Kidney tubule cell (primary cell): ENCODE data around the gene MAP3K5.

ENCODE experiments used
- DNase-seq: peaks from one replicate; pipeline ENCODE4 v3.0.0-alpha.2; 2018; ENCODE audit warnings: low spot score

Gene MAP3K5

GRCh38 chr6:136747507-136747906, 44.8 kb downstream of the MAP3K5 start:
- no peak for DNase-seq

- no peak for DNase-seq
Observed at GRCh38 chr6:136745300-136745699, 47.0 kb downstream of the MAP3K5 start.

- no peak for DNase-seq
Observed at GRCh38 chr6:136744889-136745288, 47.4 kb downstream of the MAP3K5 start.

- DNase-seq, result no peak
Observed at GRCh38 chr6:136742125-136742524, 50.2 kb downstream of the MAP3K5 start.

- no peak for DNase-seq
Observed at GRCh38 chr6:136740050-136740974, 52.0 kb downstream of the MAP3K5 start.

GRCh38 chr6:136739501-136739900, 52.8 kb downstream of the MAP3K5 start:
- DNase-seq, result no peak

- DNase-seq, result no peak
Observed at GRCh38 chr6:136739071-136739470, 53.2 kb downstream of the MAP3K5 start.

- no peak for DNase-seq
Observed at GRCh38 chr6:136738692-136739057, 53.6 kb downstream of the MAP3K5 start.

GRCh38 chr6:136737871-136738691, 54.2 kb downstream of the MAP3K5 start:
- no peak for DNase-seq

GRCh38 chr6:136737374-136737844, 54.9 kb downstream of the MAP3K5 start:
- DNase-seq, result no peak

GRCh38 chr6:136736281-136736960, 55.9 kb downstream of the MAP3K5 start:
- DNase-seq, result peak; percentile 72

- no peak for DNase-seq
Observed at GRCh38 chr6:136734977-136735376, 57.3 kb downstream of the MAP3K5 start.

- DNase-seq, result no peak
Observed at GRCh38 chr6:136732889-136733288, 59.4 kb downstream of the MAP3K5 start.

GRCh38 chr6:136729832-136730231, 62.4 kb downstream of the MAP3K5 start:
- DNase-seq, result no peak

GRCh38 chr6:136728976-136729515, 63.2 kb downstream of the MAP3K5 start:
- no peak for DNase-seq

GRCh38 chr6:136728033-136728939, 64.0 kb downstream of the MAP3K5 start:
- DNase-seq, result no peak

- DNase-seq, result no peak
Observed at GRCh38 chr6:136726837-136727557, 65.3 kb downstream of the MAP3K5 start.

GRCh38 chr6:136725124-136725523, 67.2 kb downstream of the MAP3K5 start:
- no peak for DNase-seq

- peak; percentile 53 for DNase-seq
Observed at GRCh38 chr6:136723780-136724179, 68.5 kb downstream of the MAP3K5 start.

GRCh38 chr6:136721467-136721866, 70.8 kb downstream of the MAP3K5 start:
- no peak for DNase-seq
